Gastroesophageal sphincter (tissue), 4 donors: ENCODE data around the gene CNNM2. TPM values are rescaled to one million over a fixed set of nuclear protein-coding genes. Genes with fewer than 3 reads are reported as not detected.

Experiments
- ATAC-seq: fragments of 150-250 bp; one replicate; pipeline ENCODE4 v1.9.1; 2016; ENCODE audit warnings: mild to moderate bottlenecking, moderate library complexity
- H3K27ac ChIP-seq, 4 donors: fragments of 200-600 bp; sonication (generic) in 3 of 4; 1 replicate in 3 of 4; 2 replicates in 1 of 4; pipeline ENCODE4 v1.5.1; 2016 to 2019
- H3K27me3 ChIP-seq: fragments of 200-600 bp; sonication (generic); one replicate; pipeline ENCODE4 v1.5.1; 2019
- H3K36me3 ChIP-seq, 2 donors: fragments of 200-600 bp; sonication (generic); one replicate each; pipeline ENCODE4 v1.5.1; 2019; ENCODE audit warnings: control low read depth in 1 of 2
- H3K4me1 ChIP-seq, 3 donors: fragments of 200-600 bp; sonication (generic); 1 replicate in 2 of 3; 2 replicates in 1 of 3; pipeline ENCODE4 v1.5.1; 2016 to 2019; ENCODE audit warnings: control low read depth in 2 of 3
- H3K4me3 ChIP-seq, 2 donors: fragments of 200-600 bp; sonication (generic); one replicate each; pipeline ENCODE4 v1.5.1; 2019; ENCODE audit warnings: mild to moderate bottlenecking in 1 of 2, moderate library complexity in 1 of 2
- H3K9me3 ChIP-seq, 3 donors: fragments of 200-600 bp; sonication (generic); one replicate each; pipeline ENCODE4 v1.5.1; 2017 to 2019; ENCODE audit warnings: control low read depth in 2 of 3
- EP300 ChIP-seq: sonication (generic); formaldehyde crosslinking; IDR thresholded peaks from one replicate; pipeline ENCODE4 v1.6.1; 2017; ENCODE audit warnings: antibody characterized with exemption, mild to moderate bottlenecking
- POLR2A ChIP-seq, 2 donors: fragments of 450-650 bp; IDR thresholded peaks; one replicate each; pipeline ENCODE4 v1.6.1; 2017; ENCODE audit warnings: antibody characterized with exemption in 2 of 2, mild to moderate bottlenecking in 2 of 2, moderate library complexity in 1 of 2
- POLR2AphosphoS5 ChIP-seq: sonication (generic); formaldehyde crosslinking; IDR thresholded peaks from one replicate; pipeline ENCODE4 v1.6.1; 2017; ENCODE audit warnings: antibody characterized with exemption
- WGBS, 2 donors: methylation state at CpG; one replicate each; pipeline ENCODE4 v1.1.5; 2018; ENCODE audit warnings: low coverage in 1 of 2; 5-methylcytosine and 5-hydroxymethylcytosine counted together
- total RNA-seq, 4 donors: library from RNA; depleted of rRNA; stranded (reverse); fragments of >200 nt; gene quantifications; one replicate each; pipeline ENCODE4 v1.1.0, GENCODE V29; 2016
- TF ChIP-seq, protein P1 (sequence below), 4 experiments: fragments of 200-600 bp in 2 of 4; fragments of 450-650 bp in 2 of 4; sonication (generic) in 1 of 4; IDR thresholded peaks; one replicate each; pipeline ENCODE4 v1.5.1; 2017 to 2019; ENCODE audit warnings: antibody characterized with exemption in 4 of 4, mild to moderate bottlenecking in 2 of 4, moderate library complexity in 2 of 4

Gene CNNM2
- total RNA-seq, 4 donors from 2014 or later: 3.8 to 10.7 (median 7.5) TPM

DNA sequence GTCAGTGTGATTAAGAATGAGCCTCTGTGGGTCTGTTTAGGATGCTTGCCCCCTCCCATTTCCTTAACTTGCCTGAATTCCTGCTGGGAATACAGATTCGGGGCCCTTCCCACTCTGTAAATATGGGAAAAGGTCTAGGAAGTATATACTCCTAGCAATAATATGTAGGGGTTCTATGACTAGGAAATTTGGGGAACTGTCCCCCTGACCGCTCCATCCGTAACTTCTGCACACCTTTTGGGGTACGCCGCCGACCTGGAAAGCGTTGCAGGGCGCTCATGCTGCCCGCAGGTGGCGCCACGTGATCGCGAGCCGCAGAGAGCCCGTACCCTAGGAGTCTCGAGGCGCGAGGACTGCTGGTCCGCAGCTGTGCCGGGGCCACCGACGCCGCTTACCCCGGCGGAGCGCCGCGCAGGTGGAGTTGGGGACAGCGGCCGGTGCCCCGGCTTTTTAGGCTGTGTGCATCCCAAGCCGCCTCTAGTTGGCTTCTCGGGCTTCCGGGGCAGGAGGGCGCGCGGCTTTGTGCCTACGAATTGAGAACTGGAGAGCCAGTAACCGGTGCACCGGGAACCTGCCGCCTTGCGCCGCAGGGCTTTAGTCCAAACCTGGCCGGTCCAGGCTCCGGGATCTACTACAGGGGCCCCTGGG lies 656 bp upstream of the CNNM2 start:
- TF ChIP-seq POLR2A (IDR thresholded peaks at IDR 0.05): no peak
- TF ChIP-seq, protein P1, sequence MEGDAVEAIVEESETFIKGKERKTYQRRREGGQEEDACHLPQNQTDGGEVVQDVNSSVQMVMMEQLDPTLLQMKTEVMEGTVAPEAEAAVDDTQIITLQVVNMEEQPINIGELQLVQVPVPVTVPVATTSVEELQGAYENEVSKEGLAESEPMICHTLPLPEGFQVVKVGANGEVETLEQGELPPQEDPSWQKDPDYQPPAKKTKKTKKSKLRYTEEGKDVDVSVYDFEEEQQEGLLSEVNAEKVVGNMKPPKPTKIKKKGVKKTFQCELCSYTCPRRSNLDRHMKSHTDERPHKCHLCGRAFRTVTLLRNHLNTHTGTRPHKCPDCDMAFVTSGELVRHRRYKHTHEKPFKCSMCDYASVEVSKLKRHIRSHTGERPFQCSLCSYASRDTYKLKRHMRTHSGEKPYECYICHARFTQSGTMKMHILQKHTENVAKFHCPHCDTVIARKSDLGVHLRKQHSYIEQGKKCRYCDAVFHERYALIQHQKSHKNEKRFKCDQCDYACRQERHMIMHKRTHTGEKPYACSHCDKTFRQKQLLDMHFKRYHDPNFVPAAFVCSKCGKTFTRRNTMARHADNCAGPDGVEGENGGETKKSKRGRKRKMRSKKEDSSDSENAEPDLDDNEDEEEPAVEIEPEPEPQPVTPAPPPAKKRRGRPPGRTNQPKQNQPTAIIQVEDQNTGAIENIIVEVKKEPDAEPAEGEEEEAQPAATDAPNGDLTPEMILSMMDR (IDR thresholded peaks at IDR 0.05): peak; percentile 96 to 100 (median 98)
- WGBS, 2 donors: 0% methylated on average over 1 of the region's 45 CpGs

GRCh38 chr10:102918817-102919245 lies 737 bp downstream of the CNNM2 start:
- H3K4me1 ChIP-seq: peaks cover 0 to 59% (median 24%) of the 10 kb centered on the region in 3 donors
- no CpG with 5 or more reads among the region's 49 CpGs for WGBS, 2 donors
- H3K36me3 ChIP-seq: no peaks in the 10 kb centered on the region
- H3K27ac ChIP-seq: peak overlapping the region; percentile 47 to 93 (median 92)
- no peak for TF ChIP-seq POLR2A (IDR thresholded peaks at IDR 0.05)
- TF ChIP-seq, protein P1 (IDR thresholded peaks at IDR 0.05): peak in 1 of 4 experiments; percentile 15
- no peak for TF ChIP-seq EP300
- peak overlapping the region; percentile 84 to 98 for H3K4me3 ChIP-seq
- no peaks in the 10 kb centered on the region for H3K9me3 ChIP-seq
- ATAC-seq: no peak
- H3K27me3 ChIP-seq: no peaks in the 10 kb centered on the region

More for the DNA sequence above, 656 bp upstream of the CNNM2 start:
- no peaks in the 10 kb centered on the region for H3K9me3 ChIP-seq
- peak overlapping the region; percentile 27 to 98 for H3K4me3 ChIP-seq
- H3K4me1 ChIP-seq: peaks cover 0 to 50% (median 24%) of the 10 kb centered on the region in 3 donors
- peak overlapping the region; percentile 1 to 93 (median 92) for H3K27ac ChIP-seq
- no peaks in the 10 kb centered on the region for H3K27me3 ChIP-seq
- peak; percentile 69 for ATAC-seq
- no peaks in the 10 kb centered on the region for H3K36me3 ChIP-seq

DNA sequence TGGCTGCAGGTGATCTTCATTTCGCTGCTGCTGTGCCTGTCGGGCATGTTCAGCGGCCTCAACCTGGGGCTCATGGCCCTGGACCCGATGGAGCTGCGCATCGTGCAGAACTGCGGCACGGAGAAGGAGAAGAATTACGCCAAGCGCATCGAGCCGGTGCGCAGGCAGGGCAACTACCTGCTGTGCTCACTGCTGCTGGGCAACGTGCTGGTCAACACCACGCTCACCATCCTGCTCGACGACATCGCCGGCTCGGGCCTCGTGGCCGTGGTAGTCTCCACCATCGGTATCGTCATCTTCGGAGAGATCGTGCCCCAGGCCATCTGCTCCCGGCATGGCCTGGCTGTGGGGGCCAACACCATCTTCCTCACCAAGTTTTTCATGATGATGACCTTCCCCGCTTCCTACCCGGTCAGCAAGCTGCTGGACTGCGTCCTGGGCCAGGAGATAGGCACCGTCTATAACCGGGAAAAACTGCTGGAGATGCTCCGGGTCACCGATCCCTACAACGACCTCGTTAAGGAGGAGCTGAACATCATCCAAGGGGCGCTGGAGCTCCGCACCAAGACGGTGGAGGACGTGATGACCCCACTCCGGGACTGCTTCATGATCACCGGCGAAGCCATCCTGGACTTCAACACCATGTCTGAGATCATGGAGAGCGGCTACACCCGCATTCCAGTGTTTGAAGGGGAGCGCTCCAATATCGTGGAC lies 1.3 kb downstream of the CNNM2 start:
- peak overlapping the region; percentile 84 to 98 for H3K4me3 ChIP-seq
- TF ChIP-seq, protein P1 (IDR thresholded peaks at IDR 0.05): no peak
- TF ChIP-seq EP300: no peak
- no peak for TF ChIP-seq POLR2A (IDR thresholded peaks at IDR 0.05)
- TF ChIP-seq POLR2AphosphoS5: no peak
- 0 to 20% methylated on average over 1 to 14 of the region's 47 CpGs for WGBS, 2 donors
- no peaks in the 10 kb centered on the region for H3K9me3 ChIP-seq
- no peaks in the 10 kb centered on the region for H3K36me3 ChIP-seq
- no peaks in the 10 kb centered on the region for H3K27me3 ChIP-seq
- H3K4me1 ChIP-seq: peaks cover 0 to 59% (median 24%) of the 10 kb centered on the region in 3 donors
- no peak for ATAC-seq
- peak overlapping the region in 1 of 4 donors; percentile 92 for H3K27ac ChIP-seq

GRCh38 chr10:102919992-102920739 lies 2.1 kb downstream of the CNNM2 start:
- TF ChIP-seq POLR2A (IDR thresholded peaks at IDR 0.05): no peak
- Histone ChIP-seq H3K27me3 (no peaks in the 10 kb centered on the region), H3K4me1 (peaks cover 0 to 59% (median 24%) of the 10 kb centered on the region in 3 donors), H3K4me3 (peak overlapping the region; percentile 84 to 98), H3K36me3 (no peaks in the 10 kb centered on the region), H3K9me3 (no peaks in the 10 kb centered on the region), H3K27ac (no peak overlapping the region)
- ATAC-seq: no peak
- 40 to 44% methylated on average over 5 to 7 of the region's 9 CpGs for WGBS, 2 donors

DNA sequence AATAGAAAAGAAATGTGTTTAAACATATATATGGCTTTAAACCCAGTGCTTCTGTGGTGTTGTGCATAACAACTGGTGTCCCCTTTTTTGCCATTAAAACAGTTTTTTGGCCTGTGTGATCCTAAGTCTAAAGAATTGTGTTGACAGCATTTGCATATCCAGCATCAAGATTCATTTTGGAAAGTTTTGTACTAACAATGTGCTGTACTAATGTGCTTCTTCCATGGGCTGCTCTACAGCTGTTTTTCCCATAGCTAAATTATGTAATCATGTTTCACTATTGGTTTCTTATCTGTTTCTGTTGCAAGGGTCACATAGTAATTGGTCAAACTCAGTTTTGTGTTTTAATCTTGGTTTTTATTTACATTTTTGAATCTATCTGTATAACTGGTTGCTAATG lies 5.5 kb downstream of the CNNM2 start:
- Histone ChIP-seq H3K27me3 (no peaks in the 10 kb centered on the region), H3K4me3 (no peak overlapping the region), H3K4me1 (peaks cover 0 to 46% (median 18%) of the 10 kb centered on the region in 3 donors), H3K36me3 (peaks cover 0 to 13% of the 10 kb centered on the region in 2 donors), H3K27ac (no peak overlapping the region), H3K9me3 (no peaks in the 10 kb centered on the region)
- ATAC-seq: no peak
- TF ChIP-seq, protein P1 (IDR thresholded peaks at IDR 0.05): no peak
- TF ChIP-seq POLR2AphosphoS5 (no peak), EP300 (no peak), POLR2A (IDR thresholded peaks at IDR 0.05) (no peak)
